Measurements from ENCODE around the gene TMEM117. TPM values are rescaled to one million over a fixed set of nuclear protein-coding genes. Genes with fewer than 3 reads are reported as not detected.
A peak's percentile ranks its signal among the peaks of the same experiment; 100 is the strongest.
"Not testable (repeated sequence)": the region's sequence is repeated elsewhere in the genome, so short reads cannot be mapped to it uniquely, and the experiment has no call there.

Gene TMEM117
- total RNA-seq, 2 donors from 2014 or later, result 0.79 to 1.4 TPM

GRCh38 chr12:44375694-44376093, 539.8 kb downstream of the TMEM117 start:
- H3K4me3 ChIP-seq (ENCODE audit: low read length), result no peak overlapping the region
- no peak overlapping the region for H3K27ac ChIP-seq (ENCODE audit: low read depth, low read length)
- no peak for TF ChIP-seq CTCF (conservative IDR thresholded peaks at IDR 0.05)
- H3K4me1 ChIP-seq (ENCODE audit: control insufficient read depth, insufficient read depth, low read length), result no peaks in the 10 kb centered on the region
- no peak overlapping the region for H3K9ac ChIP-seq (ENCODE audit: extremely low read depth, low read length, poor library complexity, severe bottlenecking)
- H3K36me3 ChIP-seq (ENCODE audit: control insufficient read depth, insufficient read depth, low read length), result no peaks in the 10 kb centered on the region
- Mint-ChIP-seq H3K36me3 (ENCODE audit: low read depth) (no peaks in the 10 kb centered on the region), H3K27me3 (ENCODE audit: insufficient read depth) (no peaks in the 10 kb centered on the region), H3K27ac (no peak overlapping the region), H3K4me1 (peaks cover 7% of the 10 kb centered on the region), H3K9me3 (no peaks in the 10 kb centered on the region), H3K4me3 (no peak overlapping the region)
- no peaks in the 10 kb centered on the region for H3K9me3 ChIP-seq (ENCODE audit: control insufficient read depth, low read length)
- no peak for DNase-seq
- H3K27me3 ChIP-seq (ENCODE audit: control insufficient read depth, insufficient read depth, low read length, poor library complexity, severe bottlenecking), result no peaks in the 10 kb centered on the region
- WGBS, 2 experiments (ENCODE audit: insufficient coverage in 1 of 2, insufficient read length in 1 of 2), result 83 to 92% methylated on average over 1 of the region's 1 CpG

- H3K27ac Mint-ChIP-seq, result no peak overlapping the region
- peaks cover 7% of the 10 kb centered on the region for H3K4me1 Mint-ChIP-seq
- no peaks in the 10 kb centered on the region for H3K36me3 Mint-ChIP-seq (ENCODE audit: low read depth)
Measured at GRCh38 chr12:44377443-44378187, 541.7 kb downstream of the TMEM117 start.

GRCh38 chr12:44379113-44379512, 543.2 kb downstream of the TMEM117 start:
- H3K27me3 ChIP-seq (ENCODE audit: control insufficient read depth, insufficient read depth, low read length, poor library complexity, severe bottlenecking); H3K9me3 Mint-ChIP-seq; H3K27ac Mint-ChIP-seq; H3K27ac ChIP-seq (ENCODE audit: low read depth, low read length); H3K9me3 ChIP-seq (ENCODE audit: control insufficient read depth, low read length); H3K4me1 ChIP-seq (ENCODE audit: control insufficient read depth, insufficient read depth, low read length); H3K27me3 Mint-ChIP-seq (ENCODE audit: insufficient read depth); H3K4me3 ChIP-seq (ENCODE audit: low read length); H3K36me3 ChIP-seq (ENCODE audit: control insufficient read depth, insufficient read depth, low read length); H3K4me3 Mint-ChIP-seq; H3K4me1 Mint-ChIP-seq; DNase-seq; H3K9ac ChIP-seq (ENCODE audit: extremely low read depth, low read length, poor library complexity, severe bottlenecking); H3K36me3 Mint-ChIP-seq (ENCODE audit: low read depth): not testable (repeated sequence)

More at GRCh38 chr12:44377443-44378187, 541.7 kb downstream of the TMEM117 start:
- Histone ChIP-seq H3K27me3 (ENCODE audit: control insufficient read depth, insufficient read depth, low read length, poor library complexity, severe bottlenecking) (no peaks in the 10 kb centered on the region), H3K27ac (ENCODE audit: low read depth, low read length) (no peak overlapping the region), H3K9me3 (ENCODE audit: control insufficient read depth, low read length) (no peaks in the 10 kb centered on the region), H3K9ac (ENCODE audit: extremely low read depth, low read length, poor library complexity, severe bottlenecking) (no peak overlapping the region), H3K4me1 (ENCODE audit: control insufficient read depth, insufficient read depth, low read length) (no peaks in the 10 kb centered on the region), H3K4me3 (ENCODE audit: low read length) (no peak overlapping the region), H3K36me3 (ENCODE audit: control insufficient read depth, insufficient read depth, low read length) (no peaks in the 10 kb centered on the region)
- no peak for DNase-seq
- Mint-ChIP-seq H3K27me3 (ENCODE audit: insufficient read depth) (no peaks in the 10 kb centered on the region), H3K4me3 (no peak overlapping the region), H3K9me3 (no peaks in the 10 kb centered on the region)
- no peak for TF ChIP-seq CTCF (conservative IDR thresholded peaks at IDR 0.05)
- 79 to 89% methylated on average over 2 to 5 of the region's 5 CpGs for WGBS, 2 experiments (ENCODE audit: insufficient coverage in 1 of 2, insufficient read length in 1 of 2)

- Histone ChIP-seq H3K4me1 (ENCODE audit: control insufficient read depth, insufficient read depth, low read length) (no peaks in the 10 kb centered on the region), H3K9me3 (ENCODE audit: control insufficient read depth, low read length) (no peaks in the 10 kb centered on the region), H3K9ac (ENCODE audit: extremely low read depth, low read length, poor library complexity, severe bottlenecking) (no peak overlapping the region), H3K36me3 (ENCODE audit: control insufficient read depth, insufficient read depth, low read length) (no peaks in the 10 kb centered on the region), H3K27me3 (ENCODE audit: control insufficient read depth, insufficient read depth, low read length, poor library complexity, severe bottlenecking) (no peaks in the 10 kb centered on the region), H3K4me3 (ENCODE audit: low read length) (no peak overlapping the region), H3K27ac (ENCODE audit: low read depth, low read length) (no peak overlapping the region)
- 50 to 55% methylated on average over 1 to 3 of the region's 3 CpGs for WGBS, 2 experiments (ENCODE audit: insufficient coverage in 1 of 2, insufficient read length in 1 of 2)
- H3K4me1 Mint-ChIP-seq, result peaks cover 5% of the 10 kb centered on the region
- DNase-seq, result peak; percentile 69
- H3K27me3 Mint-ChIP-seq (ENCODE audit: insufficient read depth), result no peaks in the 10 kb centered on the region
- H3K4me3 Mint-ChIP-seq, result no peak overlapping the region
- H3K36me3 Mint-ChIP-seq (ENCODE audit: low read depth), result no peaks in the 10 kb centered on the region
- TF ChIP-seq CTCF (conservative IDR thresholded peaks at IDR 0.05), result no peak
- no peaks in the 10 kb centered on the region for H3K9me3 Mint-ChIP-seq
- H3K27ac Mint-ChIP-seq, result no peak overlapping the region
Measured at GRCh38 chr12:44379831-44380230, 544.0 kb downstream of the TMEM117 start.

All from endodermal cell (in vitro differentiated cells).